Keratinocyte (primary cell): ENCODE results near the gene SLC37A1.

Source experiments
- CTCF ChIP-seq, 3 experiments: IDR thresholded peaks in 1 of 3; conservative IDR thresholded peaks in 1 of 3; optimal IDR thresholded peaks in 1 of 3; 2 replicates in 2 of 3; 3 replicates in 1 of 3; pipeline versions ENCODE3 to v1.5.1; 2011; ENCODE audit warnings: low read length in 3 of 3, mild to moderate bottlenecking in 3 of 3, moderate library complexity in 2 of 3, control low read depth in 1 of 3, inconsistent platforms in 1 of 3; ENCODE audit not compliant: insufficient read depth in 2 of 3; ENCODE audit errors: extremely low read depth in 1 of 3
- EZH2 ChIP-seq: IDR thresholded peaks from one replicate; pipeline ENCODE4 v1.6.1; 2012; ENCODE audit warnings: inconsistent platforms, mild to moderate bottlenecking, low read length, moderate library complexity

DNA sequence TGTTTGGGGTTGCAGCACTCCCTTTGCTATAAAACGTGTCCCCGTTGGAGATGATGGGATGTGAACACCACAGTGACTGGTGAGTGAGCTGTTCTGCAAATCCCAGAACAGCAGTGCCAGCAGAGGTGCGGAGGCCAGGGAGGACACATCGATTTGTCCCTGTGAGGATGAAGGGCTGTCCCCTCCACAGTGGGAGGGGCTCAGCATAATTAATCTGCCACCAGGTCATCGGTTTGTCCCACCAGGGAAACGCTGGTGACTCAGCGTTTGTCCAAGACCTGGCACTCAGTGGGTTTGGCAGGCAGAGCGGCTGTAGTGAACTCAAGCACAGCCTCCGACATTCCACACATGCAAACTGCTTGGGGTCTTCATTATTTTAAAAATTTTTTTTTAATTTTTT, 117.0 kb downstream of the SLC37A1 start:
- TF ChIP-seq CTCF (optimal IDR thresholded peaks at IDR 0.05 in 1 of 3, IDR thresholded peaks at IDR 0.05 in 1 of 3, conservative IDR thresholded peaks at IDR 0.05 in 1 of 3; ENCODE audit: extremely low read depth in 1 of 3, insufficient read depth in 2 of 3, low read length in 3 of 3): no peak
- TF ChIP-seq EZH2: no peak
